ENCODE measurements around the gene PDZD7.

Gene PDZD7

DNA sequence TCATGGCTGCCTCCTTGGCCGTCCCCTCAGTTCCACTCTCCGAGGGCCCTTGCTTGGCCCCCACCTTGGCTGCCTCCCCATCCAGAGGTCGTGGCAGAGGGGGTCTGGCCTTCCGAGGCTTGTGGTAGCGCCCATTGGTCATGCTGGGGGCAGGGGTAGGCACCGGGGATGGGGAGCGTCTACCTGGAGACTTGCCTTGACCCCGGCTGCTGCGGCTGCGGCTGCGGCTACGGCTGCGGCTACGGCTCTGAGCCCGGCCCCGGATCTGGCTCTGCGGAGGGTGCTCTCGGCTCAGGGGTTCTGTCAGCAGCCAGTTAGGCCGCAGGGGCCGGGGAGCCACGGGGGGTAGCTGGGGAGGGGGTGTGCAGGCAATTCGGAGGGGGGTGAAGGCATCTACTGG lies 20.6 kb downstream of the PDZD7 start:
- DNase-seq (ENCODE audit: low read depth in 1 of 2, low spot score in 1 of 2), result no peak
- Histone ChIP-seq H3K27me3 (ENCODE audit: insufficient read depth, poor library complexity, severe bottlenecking) (no peaks in the 10 kb centered on the region), H3K27ac (replicated peaks) (no peak overlapping the region), H3K4me3 (replicated peaks; ENCODE audit: insufficient read depth, low read length) (no peak overlapping the region)
- TF ChIP-seq REST (IDR thresholded peaks at IDR 0.05; ENCODE audit: insufficient replicate concordance, low read depth), result no peak
- TF ChIP-seq, protein P1, sequence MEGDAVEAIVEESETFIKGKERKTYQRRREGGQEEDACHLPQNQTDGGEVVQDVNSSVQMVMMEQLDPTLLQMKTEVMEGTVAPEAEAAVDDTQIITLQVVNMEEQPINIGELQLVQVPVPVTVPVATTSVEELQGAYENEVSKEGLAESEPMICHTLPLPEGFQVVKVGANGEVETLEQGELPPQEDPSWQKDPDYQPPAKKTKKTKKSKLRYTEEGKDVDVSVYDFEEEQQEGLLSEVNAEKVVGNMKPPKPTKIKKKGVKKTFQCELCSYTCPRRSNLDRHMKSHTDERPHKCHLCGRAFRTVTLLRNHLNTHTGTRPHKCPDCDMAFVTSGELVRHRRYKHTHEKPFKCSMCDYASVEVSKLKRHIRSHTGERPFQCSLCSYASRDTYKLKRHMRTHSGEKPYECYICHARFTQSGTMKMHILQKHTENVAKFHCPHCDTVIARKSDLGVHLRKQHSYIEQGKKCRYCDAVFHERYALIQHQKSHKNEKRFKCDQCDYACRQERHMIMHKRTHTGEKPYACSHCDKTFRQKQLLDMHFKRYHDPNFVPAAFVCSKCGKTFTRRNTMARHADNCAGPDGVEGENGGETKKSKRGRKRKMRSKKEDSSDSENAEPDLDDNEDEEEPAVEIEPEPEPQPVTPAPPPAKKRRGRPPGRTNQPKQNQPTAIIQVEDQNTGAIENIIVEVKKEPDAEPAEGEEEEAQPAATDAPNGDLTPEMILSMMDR (IDR thresholded peaks at IDR 0.05; ENCODE audit: insufficient read depth, low read length), result no peak
- TF ChIP-seq GABPA (IDR thresholded peaks at IDR 0.05; ENCODE audit: low read depth), result no peak
- no peak for TF ChIP-seq POLR2AphosphoS5 (IDR thresholded peaks at IDR 0.05; ENCODE audit: low read depth)
- no peak for TF ChIP-seq SPI1 (IDR thresholded peaks at IDR 0.05; ENCODE audit: borderline replicate concordance, low read depth)

GRCh38 chr10:101008823-101009423 lies 22.0 kb downstream of the PDZD7 start:
- Histone ChIP-seq H3K27ac (replicated peaks) (no peak overlapping the region), H3K4me3 (replicated peaks; ENCODE audit: insufficient read depth, low read length) (no peak overlapping the region), H3K27me3 (ENCODE audit: insufficient read depth, poor library complexity, severe bottlenecking) (no peaks in the 10 kb centered on the region)
- TF ChIP-seq, protein P1 (IDR thresholded peaks at IDR 0.05; ENCODE audit: insufficient read depth, low read length), result no peak
- TF ChIP-seq SPI1 (IDR thresholded peaks at IDR 0.05; ENCODE audit: borderline replicate concordance, low read depth) (no peak), POLR2AphosphoS5 (IDR thresholded peaks at IDR 0.05; ENCODE audit: low read depth) (no peak), GABPA (IDR thresholded peaks at IDR 0.05; ENCODE audit: low read depth) (no peak), REST (IDR thresholded peaks at IDR 0.05; ENCODE audit: insufficient replicate concordance, low read depth) (no peak)
- DNase-seq (ENCODE audit: low read depth in 1 of 2, low spot score in 1 of 2), result no peak

DNA sequence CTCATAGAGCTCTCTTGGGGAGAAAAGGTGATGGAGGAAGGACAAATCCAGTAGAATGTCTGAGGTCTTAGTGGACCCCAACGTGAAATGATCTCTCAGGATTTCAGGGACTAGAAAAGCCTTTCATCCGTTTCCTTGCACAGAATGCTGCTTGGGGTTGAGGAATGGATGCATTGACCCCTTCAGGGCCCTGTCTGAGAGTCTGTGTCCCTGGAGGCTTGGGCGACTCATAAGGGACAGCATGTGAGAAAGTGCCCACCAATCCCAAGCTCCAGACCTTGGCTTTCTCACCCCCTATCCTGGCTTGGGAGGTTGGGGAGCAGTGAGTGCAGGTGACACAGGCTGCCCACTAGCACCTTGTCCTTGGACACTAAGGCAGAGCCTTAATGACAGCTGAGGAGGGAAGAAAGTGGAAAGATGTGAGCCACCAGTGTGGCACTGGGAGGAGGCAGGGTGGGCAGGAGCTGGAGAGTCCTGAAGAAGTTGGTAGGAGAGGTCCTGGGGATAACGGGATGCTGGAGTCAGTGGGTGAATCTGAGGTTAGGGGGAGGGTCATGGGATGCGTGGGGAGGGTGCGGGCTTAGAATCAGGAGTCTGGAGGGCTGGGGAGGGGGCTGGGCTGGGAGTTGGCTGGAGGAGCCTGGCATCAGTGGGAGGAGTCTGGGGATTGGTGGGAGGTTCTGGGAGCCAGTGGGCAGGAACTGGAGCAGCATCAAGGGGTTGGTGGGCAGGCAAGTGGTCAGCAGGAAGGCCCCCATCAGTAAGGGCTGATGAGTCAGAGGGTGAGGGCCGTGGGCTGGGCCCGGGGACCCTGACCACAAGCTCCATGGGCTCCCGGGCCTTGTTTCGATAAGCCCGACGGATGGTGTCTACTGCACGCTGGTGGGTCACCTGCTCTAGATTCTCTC lies 22.8 kb downstream of the PDZD7 start:
- Histone ChIP-seq H3K27ac (replicated peaks) (no peak overlapping the region), H3K27me3 (ENCODE audit: insufficient read depth, poor library complexity, severe bottlenecking) (no peaks in the 10 kb centered on the region), H3K4me3 (replicated peaks; ENCODE audit: insufficient read depth, low read length) (no peak overlapping the region)
- TF ChIP-seq POLR2AphosphoS5 (IDR thresholded peaks at IDR 0.05; ENCODE audit: low read depth) (no peak), REST (IDR thresholded peaks at IDR 0.05; ENCODE audit: insufficient replicate concordance, low read depth) (no peak), GABPA (IDR thresholded peaks at IDR 0.05; ENCODE audit: low read depth) (no peak), SPI1 (IDR thresholded peaks at IDR 0.05; ENCODE audit: borderline replicate concordance, low read depth) (no peak)
- TF ChIP-seq, protein P1 (IDR thresholded peaks at IDR 0.05; ENCODE audit: insufficient read depth, low read length), result no peak
- no peak for DNase-seq (ENCODE audit: low read depth in 1 of 2, low spot score in 1 of 2)
